ENCODE measurements around the gene KDM3B. TPM values are rescaled to one million over a fixed set of nuclear protein-coding genes. Genes with fewer than 3 reads are reported as not detected.

The KDM3B gene
- total RNA-seq, 1 experiment from 2014 or later, result 89.2 TPM

GRCh38 chr5:138353560-138354080 is 1.1 kb downstream of the KDM3B start:
- Histone ChIP-seq H3K27me3 (ENCODE audit: insufficient read depth, low read length) (no peaks in the 10 kb centered on the region), H4K8ac (replicated peaks; ENCODE audit: insufficient read length, low read depth, low read length) (no peak overlapping the region), H3K18ac (ENCODE audit: insufficient read length, low read depth, low read length) (no peak overlapping the region), H2BK120ac (ENCODE audit: low read depth, low read length, poor library complexity, severe bottlenecking) (no peak overlapping the region), H3K27ac (ENCODE audit: insufficient read length, low read depth, low read length) (no peak overlapping the region), H3K23me2 (ENCODE audit: insufficient read length, low read depth, low read length, poor library complexity, severe bottlenecking) (peaks cover 9% of the 10 kb centered on the region), H3K4ac (ENCODE audit: low read depth, low read length) (no peak overlapping the region), H3K56ac (ENCODE audit: insufficient read length, low read depth, low read length) (no peak overlapping the region), H4K91ac (ENCODE audit: insufficient read length, low read depth, low read length) (no peak overlapping the region), H4K20me1 (ENCODE audit: control insufficient read depth, insufficient read depth, insufficient read length) (no peaks in the 10 kb centered on the region), H2AK5ac (ENCODE audit: insufficient read length, low read length) (no peak overlapping the region), H3K79me1 (ENCODE audit: insufficient read depth, low read depth, low read length, poor library complexity, severe bottlenecking) (no peaks in the 10 kb centered on the region), H2BK12ac (ENCODE audit: insufficient read length, low read depth, low read length) (no peak overlapping the region), H4K5ac (ENCODE audit: insufficient read length, low read depth, low read length) (no peak overlapping the region), H3K79me2 (ENCODE audit: insufficient read depth, low read length) (peaks cover 25% of the 10 kb centered on the region; the same call in 1 of the 2 replicates), H3K9ac (ENCODE audit: extremely low read depth, insufficient read length, low read length) (peak overlapping the region; percentile 79), H2BK15ac (ENCODE audit: low read depth, low read length) (no peak overlapping the region), H3K14ac (ENCODE audit: insufficient read depth, low read length) (peak overlapping the region; percentile 74; the same call in 1 of the 2 replicates), H2BK20ac (ENCODE audit: low read depth, low read length, poor library complexity, severe bottlenecking) (no peak overlapping the region), H3K9me3 (ENCODE audit: control insufficient read depth, low read depth, low read length) (no peaks in the 10 kb centered on the region), H3K4me2 (ENCODE audit: insufficient read depth, insufficient read length, low read length) (peak overlapping the region; percentile 88), H3K23ac (ENCODE audit: insufficient read length, low read depth, low read length) (no peak overlapping the region), H3T11ph (ENCODE audit: low read length) (no peak overlapping the region), H3K4me1 (ENCODE audit: insufficient read depth, low read length) (peaks cover 6% of the 10 kb centered on the region), H2BK5ac (ENCODE audit: insufficient read length, low read length) (no peak overlapping the region), H2AFZ (ENCODE audit: low read length) (no peak overlapping the region)
- H3K27me3 Mint-ChIP-seq (ENCODE audit: low read depth), result no peaks in the 10 kb centered on the region
- H3K27ac Mint-ChIP-seq, result peak overlapping the region; percentile 93 to 99 (median 98)
- WGBS (ENCODE audit: extremely low coverage, insufficient read length, low lambda C conversion rate), result no CpG with 5 or more reads among the region's 11 CpGs
- H3K4me1 Mint-ChIP-seq, result peaks cover 24 to 28% of the 10 kb centered on the region in 2 experiments
- TF ChIP-seq CTCF (conservative IDR thresholded peaks at IDR 0.05), result no peak
- H3K9me3 Mint-ChIP-seq, result peaks cover 0 to 4% of the 10 kb centered on the region in 2 experiments; a peak in 1 of 5 replicates
- DNase-seq, result no peak
- peak overlapping the region; percentile 88 to 98 for H3K4me3 Mint-ChIP-seq
- peaks cover 3 to 26% (median 17%) of the 10 kb centered on the region in 3 experiments; a peak in 6 of 7 replicates for H3K36me3 Mint-ChIP-seq (ENCODE audit: insufficient read depth in 1 of 3, low read depth in 3 of 3)
